ACC112 (cell line): ENCODE results near the gene MAPT.

ENCODE experiments used
- H2AFZ ChIP-seq: fragments of 200-600 bp; sonication (generic); one replicate; pipeline ENCODE4 v1.6.0; 2017; ENCODE audit warnings: antibody characterized with exemption, low read length; ENCODE audit not compliant: unreplicated experiment
- H3K27ac ChIP-seq: fragments of 200-600 bp; sonication (generic); 2 replicates; pipeline ENCODE4 v1.5.1; 2014; ENCODE audit warnings: low read depth, mild to moderate bottlenecking, antibody characterized with exemption, low read length, moderate library complexity
- H3K27me3 ChIP-seq: fragments of 200-600 bp; sonication (generic); 2 replicates; pipeline ENCODE4 v1.6.1; 2014; ENCODE audit warnings: mild to moderate bottlenecking, antibody characterized with exemption, low read length, moderate library complexity, mixed read lengths; ENCODE audit not compliant: insufficient read depth
- H3K36me3 ChIP-seq: fragments of 200-600 bp; sonication (generic); 2 replicates; pipeline ENCODE4 v1.6.1; 2016; ENCODE audit warnings: mild to moderate bottlenecking, antibody characterized with exemption, low read length, moderate library complexity, mixed read lengths; ENCODE audit not compliant: insufficient read depth
- H3K4me1 ChIP-seq: fragments of 200-600 bp; sonication (generic); one replicate; pipeline ENCODE4 v1.6.1; 2016; ENCODE audit warnings: low read length, mixed read lengths; ENCODE audit not compliant: insufficient read depth, unreplicated experiment, control insufficient read depth
- H3K4me3 ChIP-seq: fragments of 200-600 bp; sonication (generic); 2 replicates; pipeline ENCODE4 v1.5.1; 2014; ENCODE audit warnings: mild to moderate bottlenecking, low read depth, low read length
- H3K79me2 ChIP-seq: fragments of 200-600 bp; sonication (generic); one replicate; pipeline ENCODE4 v1.6.0; 2016; ENCODE audit warnings: low read length; ENCODE audit not compliant: control insufficient read depth, unreplicated experiment, insufficient read depth

MAPT gene

DNA sequence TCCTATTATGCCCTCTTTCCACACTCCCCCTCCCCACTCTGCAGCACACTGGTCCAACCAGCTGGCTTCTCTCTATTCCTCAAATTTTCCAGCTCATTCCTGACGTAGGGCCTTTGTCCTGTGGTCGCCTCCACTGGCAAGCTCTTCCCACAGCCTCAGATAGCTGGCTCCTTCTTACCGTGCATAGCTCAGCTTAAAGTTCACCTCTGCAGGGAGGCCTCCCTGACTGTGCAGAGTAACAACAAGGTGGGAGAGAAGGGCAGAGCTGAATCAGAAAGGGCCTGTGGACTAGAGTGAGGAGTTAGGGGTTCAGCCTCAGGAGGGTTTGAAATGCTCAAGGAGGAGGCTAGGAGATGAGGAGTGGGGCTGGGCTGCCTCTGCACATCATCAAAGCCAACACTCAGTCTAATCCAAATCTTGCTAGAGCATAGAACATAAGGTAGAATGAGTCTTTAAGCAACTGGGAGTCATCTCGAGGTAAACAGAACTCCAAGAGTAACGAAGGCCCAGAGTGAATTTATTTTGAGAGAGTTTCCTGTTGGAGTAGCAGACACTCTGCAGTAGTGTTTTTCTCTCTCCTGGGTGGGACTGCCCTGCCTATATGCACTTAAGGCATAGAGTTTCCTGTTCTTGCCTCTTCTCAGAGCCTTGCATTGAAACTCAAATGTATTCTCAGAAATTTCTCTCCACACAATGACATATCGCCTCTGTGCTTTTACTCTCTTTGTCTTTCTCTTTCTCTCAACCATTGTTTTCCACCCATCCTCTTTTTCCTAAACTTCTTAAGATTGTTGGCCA is 30.3 kb upstream of the MAPT start:
- Histone ChIP-seq H3K27ac (no peak overlapping the region), H3K36me3 (no peaks in the 10 kb centered on the region)

DNA sequence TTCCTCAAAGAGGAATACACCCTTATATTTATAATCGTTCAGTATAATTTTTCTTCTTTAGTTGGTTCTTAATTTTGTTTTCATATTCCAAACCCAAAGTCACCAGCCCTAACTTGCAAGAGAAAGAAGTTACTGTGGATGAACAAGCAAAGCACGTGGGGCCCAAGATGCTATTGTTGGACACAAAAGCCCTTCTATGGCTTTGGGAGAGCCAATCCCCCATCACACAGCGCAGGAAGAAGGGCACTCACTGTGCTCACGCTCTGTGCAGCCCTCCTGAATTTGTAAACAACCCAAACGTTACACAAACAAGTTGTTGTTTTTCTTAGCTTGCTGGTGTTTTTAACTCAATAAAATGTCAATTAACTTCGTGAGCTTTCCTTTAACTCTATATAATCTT is 27.2 kb upstream of the MAPT start:
- Histone ChIP-seq H3K27me3 (peaks cover 73% of the 10 kb centered on the region), H3K27ac (no peak overlapping the region), H3K79me2 (no peaks in the 10 kb centered on the region), H2AFZ (no peak overlapping the region), H3K4me1 (no peaks in the 10 kb centered on the region), H3K36me3 (no peaks in the 10 kb centered on the region), H3K4me3 (no peak overlapping the region)

More for the DNA sequence above, 30.3 kb upstream of the MAPT start:
- H3K4me3 ChIP-seq, result no peak overlapping the region
- no peaks in the 10 kb centered on the region for H3K79me2 ChIP-seq
- no peaks in the 10 kb centered on the region for H3K4me1 ChIP-seq
- H3K27me3 ChIP-seq, result peaks cover 91% of the 10 kb centered on the region
- no peak overlapping the region for H2AFZ ChIP-seq

DNA sequence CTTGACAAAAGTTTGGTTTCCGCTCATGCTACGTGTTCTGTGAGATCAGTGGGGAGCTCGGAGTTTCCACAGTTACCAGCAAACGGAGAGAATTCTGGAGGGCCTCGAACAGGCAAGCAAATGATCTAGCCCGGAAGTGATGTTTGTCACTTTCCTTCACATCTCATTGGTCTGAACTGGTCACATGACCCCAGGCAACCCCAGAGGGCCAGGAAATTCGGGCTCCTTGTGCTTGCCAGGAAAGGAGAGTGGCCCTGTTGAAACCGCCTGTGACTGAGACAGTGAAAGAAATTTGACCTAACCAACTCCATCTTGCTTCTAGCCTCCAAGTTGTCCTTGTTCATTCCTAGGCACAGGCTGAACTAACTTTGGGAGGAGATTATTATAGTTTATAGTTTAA is 26.7 kb upstream of the MAPT start:
- H3K27ac ChIP-seq, result no peak overlapping the region
- no peaks in the 10 kb centered on the region for H3K36me3 ChIP-seq
- no peaks in the 10 kb centered on the region for H3K79me2 ChIP-seq
- H3K4me1 ChIP-seq, result no peaks in the 10 kb centered on the region
- H2AFZ ChIP-seq, result no peak overlapping the region
- peaks cover 73% of the 10 kb centered on the region for H3K27me3 ChIP-seq
- H3K4me3 ChIP-seq, result no peak overlapping the region

DNA sequence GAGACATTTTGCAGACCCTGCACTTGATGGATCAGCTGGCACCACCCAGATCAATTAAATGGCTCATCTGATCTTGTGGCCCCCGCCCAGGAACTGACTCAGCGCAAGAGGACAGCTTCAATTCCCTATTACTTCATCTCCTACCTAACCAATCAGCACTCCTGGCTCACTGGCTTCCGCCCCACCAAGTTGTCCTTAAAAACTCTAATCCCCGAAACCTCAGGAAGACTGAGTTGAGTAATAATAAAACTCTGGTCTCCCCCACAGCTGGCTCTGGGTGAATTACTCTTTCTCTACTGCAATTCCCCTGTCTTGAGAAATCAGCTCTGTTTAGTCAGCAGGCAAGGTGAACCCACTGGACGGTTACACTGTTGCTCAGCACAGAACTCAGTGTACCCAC is 26.1 kb upstream of the MAPT start:
- Histone ChIP-seq H3K27me3 (peaks cover 73% of the 10 kb centered on the region), H3K36me3 (no peaks in the 10 kb centered on the region), H3K4me1 (no peaks in the 10 kb centered on the region), H2AFZ (no peak overlapping the region), H3K27ac (no peak overlapping the region), H3K4me3 (no peak overlapping the region), H3K79me2 (no peaks in the 10 kb centered on the region)

DNA sequence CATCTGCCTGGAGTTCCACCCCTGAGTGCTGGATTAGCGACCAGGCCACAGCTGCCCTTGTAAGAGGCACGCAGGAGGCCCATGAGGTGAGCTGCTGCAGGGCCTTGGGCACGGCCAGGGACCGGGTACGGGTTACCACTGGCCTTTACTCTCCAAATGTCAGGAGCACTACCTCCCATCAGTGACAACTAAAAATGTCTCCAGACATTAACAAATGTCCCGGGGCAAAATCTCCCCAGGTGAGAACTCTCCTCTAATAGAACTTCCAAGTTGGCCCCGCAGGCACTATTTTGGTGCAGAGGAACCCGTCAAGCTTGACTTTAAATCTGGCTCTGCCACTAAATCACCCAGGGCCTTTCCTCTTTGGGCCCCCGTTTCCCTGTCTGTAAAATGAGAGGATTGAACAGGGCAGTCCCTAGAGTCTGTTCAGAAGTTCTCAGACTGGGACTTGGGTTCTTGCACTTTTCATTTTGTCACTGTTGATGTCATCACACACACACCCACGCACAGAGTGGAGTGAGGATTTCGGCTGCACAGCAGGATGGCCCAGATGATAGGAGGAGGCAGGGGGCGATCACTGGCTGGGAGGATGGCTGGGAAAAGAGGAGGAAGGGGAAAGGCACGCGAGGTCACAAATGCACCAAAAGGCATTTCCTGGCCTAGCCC is 24.5 kb upstream of the MAPT start:
- Histone ChIP-seq H3K4me3 (no peak overlapping the region), H3K36me3 (no peaks in the 10 kb centered on the region), H2AFZ (no peak overlapping the region), H3K27me3 (peaks cover 71% of the 10 kb centered on the region), H3K27ac (no peak overlapping the region), H3K79me2 (no peaks in the 10 kb centered on the region), H3K4me1 (no peaks in the 10 kb centered on the region)

GRCh38 chr17:45870342-45870974 is 23.9 kb upstream of the MAPT start:
- Histone ChIP-seq H3K27ac (no peak overlapping the region), H3K27me3 (peaks cover 71% of the 10 kb centered on the region), H3K36me3 (no peaks in the 10 kb centered on the region), H3K79me2 (no peaks in the 10 kb centered on the region), H3K4me1 (no peaks in the 10 kb centered on the region), H3K4me3 (no peak overlapping the region), H2AFZ (no peak overlapping the region)

- no peaks in the 10 kb centered on the region for H3K79me2 ChIP-seq
- H3K4me3 ChIP-seq, result no peak overlapping the region
- H3K27me3 ChIP-seq, result peaks cover 67% of the 10 kb centered on the region
- no peaks in the 10 kb centered on the region for H3K4me1 ChIP-seq
- no peak overlapping the region for H2AFZ ChIP-seq
- H3K36me3 ChIP-seq, result no peaks in the 10 kb centered on the region
- H3K27ac ChIP-seq, result no peak overlapping the region
These were observed 22.6 kb upstream of the MAPT start for GRCh38 chr17:45871718-45872117.

- Histone ChIP-seq H3K27me3 (peaks cover 68% of the 10 kb centered on the region), H3K27ac (no peak overlapping the region), H3K4me1 (no peaks in the 10 kb centered on the region), H2AFZ (no peak overlapping the region), H3K4me3 (no peak overlapping the region), H3K79me2 (no peaks in the 10 kb centered on the region), H3K36me3 (no peaks in the 10 kb centered on the region)
These were observed 20.6 kb upstream of the MAPT start for GRCh38 chr17:45873728-45874127.

DNA sequence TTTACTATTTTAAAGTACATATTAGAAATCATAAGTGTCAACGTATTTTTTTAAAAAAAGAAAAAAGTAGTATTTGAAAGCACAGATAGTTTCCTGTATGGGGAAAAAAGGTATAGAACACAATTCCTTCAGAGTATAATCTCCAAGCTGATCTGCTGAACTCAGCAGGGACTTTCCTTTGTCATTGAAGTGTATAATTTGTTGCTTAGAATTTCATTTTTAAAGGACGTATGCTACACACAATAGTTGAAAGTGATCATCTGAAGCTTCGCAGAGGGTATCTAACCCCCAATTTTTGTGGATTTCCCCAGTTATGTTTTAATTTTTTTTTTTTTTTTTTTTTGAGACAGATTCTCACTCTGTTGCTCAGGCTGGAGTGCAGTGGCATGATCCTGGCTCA is 20.2 kb upstream of the MAPT start:
- Histone ChIP-seq H3K4me3 (no peak overlapping the region), H3K27me3 (peaks cover 68% of the 10 kb centered on the region), H2AFZ (no peak overlapping the region), H3K36me3 (no peaks in the 10 kb centered on the region), H3K79me2 (no peaks in the 10 kb centered on the region), H3K27ac (no peak overlapping the region), H3K4me1 (no peaks in the 10 kb centered on the region)

DNA sequence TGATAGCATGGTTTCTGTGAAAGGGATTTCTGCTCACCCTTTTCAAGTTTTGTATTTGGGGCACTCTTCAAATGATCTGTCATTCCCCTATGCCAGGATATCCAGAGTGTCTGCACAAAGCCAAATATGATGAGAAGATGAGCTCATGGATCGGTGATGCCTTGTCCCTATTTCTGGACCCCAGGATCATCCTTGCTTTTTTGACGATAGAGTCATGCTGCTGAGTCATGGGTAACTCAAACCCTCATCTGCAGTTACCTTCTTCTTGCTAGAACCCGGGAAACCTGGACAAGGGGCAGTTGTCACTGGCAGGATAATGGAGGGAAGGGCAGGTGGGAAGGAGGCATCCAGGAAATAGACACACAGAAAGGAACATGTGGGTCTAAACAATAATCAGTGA is 17.8 kb upstream of the MAPT start:
- Histone ChIP-seq H3K27ac (no peak overlapping the region), H3K4me1 (no peaks in the 10 kb centered on the region), H3K27me3 (peaks cover 73% of the 10 kb centered on the region), H2AFZ (no peak overlapping the region), H3K36me3 (no peaks in the 10 kb centered on the region), H3K4me3 (no peak overlapping the region), H3K79me2 (no peaks in the 10 kb centered on the region)

GRCh38 chr17:45877467-45877866 is 16.9 kb upstream of the MAPT start:
- no peak overlapping the region for H3K4me3 ChIP-seq
- no peaks in the 10 kb centered on the region for H3K36me3 ChIP-seq
- no peak overlapping the region for H2AFZ ChIP-seq
- H3K27ac ChIP-seq, result no peak overlapping the region
- H3K27me3 ChIP-seq, result peaks cover 71% of the 10 kb centered on the region
- H3K4me1 ChIP-seq, result no peaks in the 10 kb centered on the region
- H3K79me2 ChIP-seq, result no peaks in the 10 kb centered on the region
